ENCODE results near the gene ZNF79. TPM values are rescaled to one million over a fixed set of nuclear protein-coding genes. Genes with fewer than 3 reads are reported as not detected.

ZNF79 gene
- polyA plus RNA-seq, 1 donor, result 5.7 TPM

- 0% methylated on average over 1 of the region's 9 CpGs for WGBS (ENCODE audit: insufficient coverage, low lambda C conversion rate)
- H3K36me3 ChIP-seq (ENCODE audit: control insufficient read depth, insufficient read depth, low read length), result peaks cover 9% of the 10 kb centered on the region
- H3K4me1 ChIP-seq (ENCODE audit: control insufficient read depth, insufficient read depth, low read length), result peaks cover 27% of the 10 kb centered on the region
- peak overlapping the region; percentile 88 for H3K4me3 ChIP-seq (ENCODE audit: low read length)
- no peaks in the 10 kb centered on the region for H3K9me3 ChIP-seq (ENCODE audit: control insufficient read depth, low read depth, low read length)
- no peaks in the 10 kb centered on the region for H3K27me3 ChIP-seq (ENCODE audit: control insufficient read depth, insufficient read depth, low read length)
- peak overlapping the region; percentile 88 for H3K27ac ChIP-seq (ENCODE audit: low read length)
- DNase-seq, result no peak
Observed at GRCh38 chr9:127423476-127423933, 677 bp upstream of the ZNF79 start.

- Histone ChIP-seq H3K36me3 (ENCODE audit: control insufficient read depth, insufficient read depth, low read length) (peaks cover 14% of the 10 kb centered on the region), H3K4me1 (ENCODE audit: control insufficient read depth, insufficient read depth, low read length) (peaks cover 16% of the 10 kb centered on the region), H3K9me3 (ENCODE audit: control insufficient read depth, low read depth, low read length) (no peaks in the 10 kb centered on the region), H3K27me3 (ENCODE audit: control insufficient read depth, insufficient read depth, low read length) (no peaks in the 10 kb centered on the region), H3K27ac (ENCODE audit: low read length) (peak overlapping the region; percentile 88), H3K4me3 (ENCODE audit: low read length) (peak overlapping the region; percentile 88)
- no peak for DNase-seq
- WGBS (ENCODE audit: insufficient coverage, low lambda C conversion rate), result no CpG with 5 or more reads among the region's 13 CpGs
Observed at GRCh38 chr9:127424676-127424999, 456 bp downstream of the ZNF79 start.

GRCh38 chr9:127426756-127427155, 2.6 kb downstream of the ZNF79 start:
- no peaks in the 10 kb centered on the region for H3K27me3 ChIP-seq (ENCODE audit: control insufficient read depth, insufficient read depth, low read length)
- DNase-seq, result no peak
- no peak overlapping the region for H3K4me3 ChIP-seq (ENCODE audit: low read length)
- H3K36me3 ChIP-seq (ENCODE audit: control insufficient read depth, insufficient read depth, low read length), result peaks cover 26% of the 10 kb centered on the region
- no peak overlapping the region for H3K27ac ChIP-seq (ENCODE audit: low read length)
- no peaks in the 10 kb centered on the region for H3K9me3 ChIP-seq (ENCODE audit: control insufficient read depth, low read depth, low read length)
- WGBS (ENCODE audit: insufficient coverage, low lambda C conversion rate), result 80% methylated on average over 1 of the region's 2 CpGs
- peaks cover 7% of the 10 kb centered on the region for H3K4me1 ChIP-seq (ENCODE audit: control insufficient read depth, insufficient read depth, low read length)

GRCh38 chr9:127428348-127428747, 4.2 kb downstream of the ZNF79 start:
- Histone ChIP-seq H3K36me3 (ENCODE audit: control insufficient read depth, insufficient read depth, low read length) (peaks cover 30% of the 10 kb centered on the region), H3K27me3 (ENCODE audit: control insufficient read depth, insufficient read depth, low read length) (no peaks in the 10 kb centered on the region), H3K4me1 (ENCODE audit: control insufficient read depth, insufficient read depth, low read length) (no peaks in the 10 kb centered on the region), H3K4me3 (ENCODE audit: low read length) (no peak overlapping the region), H3K27ac (ENCODE audit: low read length) (no peak overlapping the region), H3K9me3 (ENCODE audit: control insufficient read depth, low read depth, low read length) (no peaks in the 10 kb centered on the region)
- no peak for DNase-seq
- no CpG with 5 or more reads among the region's 3 CpGs for WGBS (ENCODE audit: insufficient coverage, low lambda C conversion rate)

- WGBS (ENCODE audit: insufficient coverage, low lambda C conversion rate), result 100% methylated on average over 2 of the region's 8 CpGs
- DNase-seq, result no peak
Observed at GRCh38 chr9:127430415-127430814, 6.2 kb downstream of the ZNF79 start.

GRCh38 chr9:127437497-127438264, 13.5 kb downstream of the ZNF79 start:
- DNase-seq, result no peak
- Histone ChIP-seq H3K9me3 (ENCODE audit: control insufficient read depth, low read depth, low read length) (no peaks in the 10 kb centered on the region), H3K27me3 (ENCODE audit: control insufficient read depth, insufficient read depth, low read length) (no peaks in the 10 kb centered on the region), H3K4me1 (ENCODE audit: control insufficient read depth, insufficient read depth, low read length) (no peaks in the 10 kb centered on the region), H3K4me3 (ENCODE audit: low read length) (no peak overlapping the region), H3K27ac (ENCODE audit: low read length) (no peak overlapping the region), H3K36me3 (ENCODE audit: control insufficient read depth, insufficient read depth, low read length) (peaks cover 79% of the 10 kb centered on the region)
- WGBS (ENCODE audit: insufficient coverage, low lambda C conversion rate), result 83% methylated on average over 3 of the region's 12 CpGs

More at GRCh38 chr9:127430415-127430814, 6.2 kb downstream of the ZNF79 start:
- Histone ChIP-seq H3K27me3 (ENCODE audit: control insufficient read depth, insufficient read depth, low read length) (no peaks in the 10 kb centered on the region), H3K27ac (ENCODE audit: low read length) (no peak overlapping the region), H3K4me1 (ENCODE audit: control insufficient read depth, insufficient read depth, low read length) (no peaks in the 10 kb centered on the region), H3K36me3 (ENCODE audit: control insufficient read depth, insufficient read depth, low read length) (peaks cover 50% of the 10 kb centered on the region), H3K9me3 (ENCODE audit: control insufficient read depth, low read depth, low read length) (no peaks in the 10 kb centered on the region), H3K4me3 (ENCODE audit: low read length) (no peak overlapping the region)

- no peak overlapping the region for H3K4me3 ChIP-seq (ENCODE audit: low read length)
- no CpG with 5 or more reads among the region's 9 CpGs for WGBS (ENCODE audit: insufficient coverage, low lambda C conversion rate)
- H3K36me3 ChIP-seq (ENCODE audit: control insufficient read depth, insufficient read depth, low read length), result peaks cover 75% of the 10 kb centered on the region
- H3K27me3 ChIP-seq (ENCODE audit: control insufficient read depth, insufficient read depth, low read length), result no peaks in the 10 kb centered on the region
- H3K27ac ChIP-seq (ENCODE audit: low read length), result no peak overlapping the region
- no peaks in the 10 kb centered on the region for H3K4me1 ChIP-seq (ENCODE audit: control insufficient read depth, insufficient read depth, low read length)
- H3K9me3 ChIP-seq (ENCODE audit: control insufficient read depth, low read depth, low read length), result no peaks in the 10 kb centered on the region
- no peak for DNase-seq
Observed at GRCh38 chr9:127438394-127438793, 14.2 kb downstream of the ZNF79 start.

GRCh38 chr9:127444283-127444920, 20.2 kb downstream of the ZNF79 start:
- no peak for DNase-seq
- no CpG with 5 or more reads among the region's 17 CpGs for WGBS (ENCODE audit: insufficient coverage, low lambda C conversion rate)
- Histone ChIP-seq H3K36me3 (ENCODE audit: control insufficient read depth, insufficient read depth, low read length) (peaks cover 76% of the 10 kb centered on the region), H3K9me3 (ENCODE audit: control insufficient read depth, low read depth, low read length) (no peaks in the 10 kb centered on the region), H3K27ac (ENCODE audit: low read length) (no peak overlapping the region), H3K27me3 (ENCODE audit: control insufficient read depth, insufficient read depth, low read length) (no peaks in the 10 kb centered on the region), H3K4me3 (ENCODE audit: low read length) (no peak overlapping the region), H3K4me1 (ENCODE audit: control insufficient read depth, insufficient read depth, low read length) (no peaks in the 10 kb centered on the region)

- H3K4me1 ChIP-seq (ENCODE audit: control insufficient read depth, insufficient read depth, low read length), result peaks cover 3% of the 10 kb centered on the region
- no peak overlapping the region for H3K4me3 ChIP-seq (ENCODE audit: low read length)
- H3K27ac ChIP-seq (ENCODE audit: low read length), result no peak overlapping the region
- no peaks in the 10 kb centered on the region for H3K9me3 ChIP-seq (ENCODE audit: control insufficient read depth, low read depth, low read length)
- 100% methylated on average over 1 of the region's 15 CpGs for WGBS (ENCODE audit: insufficient coverage, low lambda C conversion rate)
- no peaks in the 10 kb centered on the region for H3K27me3 ChIP-seq (ENCODE audit: control insufficient read depth, insufficient read depth, low read length)
- peaks cover 78% of the 10 kb centered on the region for H3K36me3 ChIP-seq (ENCODE audit: control insufficient read depth, insufficient read depth, low read length)
- DNase-seq, result no peak
Observed at GRCh38 chr9:127444921-127445850, 21.0 kb downstream of the ZNF79 start.

Measured in large intestine (tissue), 3 donors.